H1 (cell line): ENCODE data around the gene SLC66A1.

ENCODE experiments used
- PHF8 ChIP-seq: fragments of 200-600 bp; sonication (generic); conservative IDR thresholded peaks from 2 replicates; pipeline ENCODE4 v1.7.1; 2012; ENCODE audit warnings: low read depth, mild to moderate bottlenecking, inconsistent platforms, low read length, moderate library complexity
- POLR2A ChIP-seq, 2 experiments: IDR thresholded peaks; 1 replicate in 1 of 2; 2 replicates in 1 of 2; pipeline ENCODE4 v1.6.1; 2011; ENCODE audit warnings: low read depth in 2 of 2, low read length in 2 of 2, mild to moderate bottlenecking in 2 of 2; ENCODE audit errors: control extremely low read depth in 1 of 2
- USF2 ChIP-seq: IDR thresholded peaks from 2 replicates; pipeline ENCODE4 v1.6.1; 2011; ENCODE audit warnings: low read length, improper control_type of control experiment
- TF ChIP-seq, protein P1 (sequence below): IDR thresholded peaks from 2 replicates; pipeline ENCODE4 v1.6.1; 2011; ENCODE audit warnings: low read depth, mild to moderate bottlenecking, low read length; ENCODE audit not compliant: insufficient read depth

GRCh38 chr1:19366599-19367536 is 54.7 kb downstream of the SLC66A1 start:
- TF ChIP-seq USF2 (no peak), PHF8 (no peak), POLR2A (IDR thresholded peaks at IDR 0.05; ENCODE audit: control extremely low read depth in 1 of 2, low read depth in 2 of 2, low read length in 2 of 2) (no peak)
- TF ChIP-seq, protein P1, sequence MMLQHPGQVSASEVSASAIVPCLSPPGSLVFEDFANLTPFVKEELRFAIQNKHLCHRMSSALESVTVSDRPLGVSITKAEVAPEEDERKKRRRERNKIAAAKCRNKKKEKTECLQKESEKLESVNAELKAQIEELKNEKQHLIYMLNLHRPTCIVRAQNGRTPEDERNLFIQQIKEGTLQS, result no peak
